WERI-Rb-1 (cell line): Measurements from ENCODE around the gene ITGA2.
A peak's percentile ranks its signal among the peaks of the same experiment; 100 is the strongest.

Source experiments
- DNase-seq: peaks from one replicate; pipeline ENCODE4 v3.0.0-alpha.2; 2020
- H3K27ac ChIP-seq: fragments of 250-450 bp; sonication (Bioruptor Pico); 2 replicates; pipeline ENCODE4 v1.5.1; 2020; ENCODE audit warnings: mild to moderate bottlenecking, moderate library complexity
- H3K27me3 ChIP-seq: fragments of 250-450 bp; sonication (Bioruptor Pico); 2 replicates; pipeline ENCODE4 v1.5.1; 2021; ENCODE audit warnings: mild to moderate bottlenecking, low read depth, moderate library complexity; ENCODE audit not compliant: insufficient read depth, severe bottlenecking
- H3K36me3 ChIP-seq: fragments of 250-450 bp; sonication (Bioruptor Pico); 2 replicates; pipeline ENCODE4 v1.5.1; 2020; ENCODE audit warnings: mild to moderate bottlenecking, moderate library complexity
- H3K4me3 ChIP-seq: 2 replicates; pipeline ENCODE4 v1.5.1; 2011; ENCODE audit warnings: low read depth, mild to moderate bottlenecking, control low read depth, low read length
- H3K9me3 ChIP-seq: fragments of 250-450 bp; sonication (Bioruptor Pico); 2 replicates; pipeline ENCODE4 v1.5.1; 2021; ENCODE audit warnings: mild to moderate bottlenecking, moderate library complexity; ENCODE audit not compliant: severe bottlenecking
- TF ChIP-seq, protein P1 (sequence below): IDR thresholded peaks from 2 replicates; pipeline ENCODE4 v1.5.1; 2011; ENCODE audit warnings: low read depth, mild to moderate bottlenecking, control low read depth, inconsistent platforms, low read length

The ITGA2 gene

GRCh38 chr5:53089481-53089991, 100.4 kb downstream of the ITGA2 start:
- TF ChIP-seq, protein P1, sequence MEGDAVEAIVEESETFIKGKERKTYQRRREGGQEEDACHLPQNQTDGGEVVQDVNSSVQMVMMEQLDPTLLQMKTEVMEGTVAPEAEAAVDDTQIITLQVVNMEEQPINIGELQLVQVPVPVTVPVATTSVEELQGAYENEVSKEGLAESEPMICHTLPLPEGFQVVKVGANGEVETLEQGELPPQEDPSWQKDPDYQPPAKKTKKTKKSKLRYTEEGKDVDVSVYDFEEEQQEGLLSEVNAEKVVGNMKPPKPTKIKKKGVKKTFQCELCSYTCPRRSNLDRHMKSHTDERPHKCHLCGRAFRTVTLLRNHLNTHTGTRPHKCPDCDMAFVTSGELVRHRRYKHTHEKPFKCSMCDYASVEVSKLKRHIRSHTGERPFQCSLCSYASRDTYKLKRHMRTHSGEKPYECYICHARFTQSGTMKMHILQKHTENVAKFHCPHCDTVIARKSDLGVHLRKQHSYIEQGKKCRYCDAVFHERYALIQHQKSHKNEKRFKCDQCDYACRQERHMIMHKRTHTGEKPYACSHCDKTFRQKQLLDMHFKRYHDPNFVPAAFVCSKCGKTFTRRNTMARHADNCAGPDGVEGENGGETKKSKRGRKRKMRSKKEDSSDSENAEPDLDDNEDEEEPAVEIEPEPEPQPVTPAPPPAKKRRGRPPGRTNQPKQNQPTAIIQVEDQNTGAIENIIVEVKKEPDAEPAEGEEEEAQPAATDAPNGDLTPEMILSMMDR: no peak
- H3K9me3 ChIP-seq: no peaks in the 10 kb centered on the region
- no peaks in the 10 kb centered on the region for H3K36me3 ChIP-seq
- DNase-seq: no peak
- no peak overlapping the region for H3K27ac ChIP-seq
- no peak overlapping the region for H3K4me3 ChIP-seq
- H3K27me3 ChIP-seq: no peaks in the 10 kb centered on the region

DNA sequence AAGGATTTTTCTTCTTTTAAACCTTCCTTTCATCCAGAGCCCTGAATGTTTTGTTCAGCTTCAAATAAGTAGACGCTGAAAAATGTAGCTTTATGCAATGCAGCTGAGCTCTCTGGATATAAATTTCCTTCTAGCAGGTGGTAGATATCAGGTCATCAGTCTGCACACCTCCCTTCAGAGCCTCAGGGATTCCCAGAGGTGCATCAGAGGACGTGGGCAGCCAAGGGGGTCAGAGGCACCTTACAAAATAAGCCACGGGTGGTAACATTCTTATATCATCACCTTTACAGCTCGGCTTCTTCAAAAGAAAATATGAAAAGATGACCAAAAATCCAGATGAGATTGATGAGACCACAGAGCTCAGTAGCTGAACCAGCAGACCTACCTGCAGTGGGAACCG, 101.1 kb downstream of the ITGA2 start:
- Histone ChIP-seq H3K36me3 (no peaks in the 10 kb centered on the region), H3K4me3 (no peak overlapping the region), H3K27ac (no peak overlapping the region)

GRCh38 chr5:53091289-53091688, 102.1 kb downstream of the ITGA2 start:
- no peaks in the 10 kb centered on the region for H3K36me3 ChIP-seq
- H3K27ac ChIP-seq: no peak overlapping the region
- no peak overlapping the region for H3K4me3 ChIP-seq
- TF ChIP-seq, protein P1: no peak
- no peaks in the 10 kb centered on the region for H3K9me3 ChIP-seq
- H3K27me3 ChIP-seq: no peaks in the 10 kb centered on the region
- DNase-seq: no peak

More for the DNA sequence above, 101.1 kb downstream of the ITGA2 start:
- H3K27me3 ChIP-seq: no peaks in the 10 kb centered on the region
- no peak for DNase-seq
- no peaks in the 10 kb centered on the region for H3K9me3 ChIP-seq
- TF ChIP-seq, protein P1: no peak

GRCh38 chr5:53092242-53092641, 103.1 kb downstream of the ITGA2 start:
- Histone ChIP-seq H3K36me3 (no peaks in the 10 kb centered on the region), H3K27me3 (no peaks in the 10 kb centered on the region), H3K9me3 (no peaks in the 10 kb centered on the region), H3K4me3 (no peak overlapping the region), H3K27ac (no peak overlapping the region)
- no peak for DNase-seq
- TF ChIP-seq, protein P1: no peak

DNA sequence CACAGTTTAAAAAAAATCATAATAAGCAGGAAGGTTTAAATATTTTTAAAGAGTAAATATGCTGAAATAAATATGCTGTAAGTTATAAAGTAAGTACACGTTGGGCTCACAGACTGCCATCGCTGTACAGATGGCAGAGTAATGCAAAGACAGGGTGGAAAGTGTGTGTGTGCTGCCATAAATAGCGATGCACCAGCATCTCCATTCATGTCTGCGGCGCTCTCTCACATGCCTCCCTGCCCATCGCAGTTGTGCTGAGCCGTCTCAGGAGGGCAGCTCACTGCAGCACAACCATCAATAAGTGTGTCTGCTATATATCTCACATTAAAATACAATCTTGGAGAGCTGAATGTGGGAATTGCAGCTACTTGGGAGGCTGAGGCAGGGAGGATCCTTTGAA, 106.1 kb downstream of the ITGA2 start:
- H3K9me3 ChIP-seq: no peaks in the 10 kb centered on the region
- H3K4me3 ChIP-seq: no peak overlapping the region
- TF ChIP-seq, protein P1: no peak
- DNase-seq: no peak
- peaks cover 11% of the 10 kb centered on the region for H3K36me3 ChIP-seq
- H3K27ac ChIP-seq: no peak overlapping the region
- H3K27me3 ChIP-seq: no peaks in the 10 kb centered on the region

DNA sequence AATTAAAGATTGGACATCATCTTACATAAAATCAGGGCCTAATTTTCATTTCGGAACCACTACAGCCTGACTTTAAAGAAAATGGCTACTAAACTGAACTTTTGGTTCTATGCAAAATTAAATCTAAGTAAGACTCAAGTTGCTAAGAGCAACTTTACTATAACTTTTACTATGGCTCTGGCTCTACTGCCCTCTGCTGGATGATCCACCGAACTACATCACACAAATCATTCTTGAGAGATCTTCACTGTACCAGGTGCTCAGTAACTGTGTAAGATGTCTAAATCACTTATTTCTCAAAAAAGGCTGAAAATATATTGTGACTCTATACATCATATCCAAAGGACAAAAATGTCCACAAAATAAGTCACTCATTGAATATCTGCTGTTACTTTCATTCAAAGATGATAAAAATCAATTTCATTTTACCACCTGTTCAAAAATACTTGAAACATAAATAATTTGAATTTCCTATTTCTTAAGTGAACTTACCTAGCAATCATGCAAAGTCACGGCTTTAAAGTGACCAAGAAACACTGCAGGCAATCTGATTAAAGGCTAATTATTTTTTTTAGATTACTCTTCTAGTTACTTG, 106.9 kb downstream of the ITGA2 start:
- Histone ChIP-seq H3K9me3 (no peaks in the 10 kb centered on the region), H3K27ac (no peak overlapping the region), H3K4me3 (no peak overlapping the region), H3K27me3 (no peaks in the 10 kb centered on the region), H3K36me3 (peaks cover 20% of the 10 kb centered on the region)
- TF ChIP-seq, protein P1: peak; percentile 62
- peak; percentile 57 for DNase-seq
